ENCODE results near the gene FRA10AC1.

DNA sequence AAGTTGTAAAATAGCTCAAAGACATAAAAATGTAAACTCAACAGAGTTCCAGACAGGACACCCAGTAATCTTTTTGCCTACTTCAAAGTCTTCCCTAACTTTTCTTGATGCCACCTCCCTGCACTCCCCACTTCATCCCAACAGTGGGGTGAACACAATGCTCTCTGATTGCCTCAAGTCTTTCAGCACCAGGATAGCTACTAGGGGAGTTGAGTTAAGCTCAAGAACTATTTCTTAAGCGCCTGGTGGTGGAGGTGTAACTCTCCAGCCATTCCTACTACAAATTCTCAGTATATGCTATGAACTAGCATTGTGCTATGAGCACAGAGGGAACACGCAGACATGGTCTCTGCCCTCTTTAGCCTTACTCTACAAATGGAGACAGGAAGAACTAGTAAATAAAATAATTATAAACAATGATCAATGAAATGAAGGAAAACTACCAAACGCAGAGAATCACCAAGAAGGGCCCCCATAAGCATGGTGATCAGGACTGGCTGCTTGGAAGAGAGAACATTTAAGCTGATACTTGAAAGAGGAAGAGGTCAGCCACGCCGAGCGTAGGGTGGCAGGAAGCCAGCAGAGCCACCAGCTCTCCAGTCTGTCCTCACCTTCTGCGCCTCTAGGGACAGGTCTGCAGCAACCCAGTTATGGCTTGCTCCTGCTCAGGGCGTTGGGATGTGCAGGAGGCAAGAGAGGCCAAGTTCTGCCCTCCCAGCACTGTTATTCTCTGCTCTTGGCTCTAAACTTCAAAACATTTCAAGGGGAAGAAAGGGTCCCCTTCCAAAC lies 16.7 kb upstream of the FRA10AC1 start:
- TF ChIP-seq POLR2AphosphoS2 (IDR thresholded peaks at IDR 0.05; ENCODE audit: low read depth, low read length) = no peak
- TF ChIP-seq, protein P1, sequence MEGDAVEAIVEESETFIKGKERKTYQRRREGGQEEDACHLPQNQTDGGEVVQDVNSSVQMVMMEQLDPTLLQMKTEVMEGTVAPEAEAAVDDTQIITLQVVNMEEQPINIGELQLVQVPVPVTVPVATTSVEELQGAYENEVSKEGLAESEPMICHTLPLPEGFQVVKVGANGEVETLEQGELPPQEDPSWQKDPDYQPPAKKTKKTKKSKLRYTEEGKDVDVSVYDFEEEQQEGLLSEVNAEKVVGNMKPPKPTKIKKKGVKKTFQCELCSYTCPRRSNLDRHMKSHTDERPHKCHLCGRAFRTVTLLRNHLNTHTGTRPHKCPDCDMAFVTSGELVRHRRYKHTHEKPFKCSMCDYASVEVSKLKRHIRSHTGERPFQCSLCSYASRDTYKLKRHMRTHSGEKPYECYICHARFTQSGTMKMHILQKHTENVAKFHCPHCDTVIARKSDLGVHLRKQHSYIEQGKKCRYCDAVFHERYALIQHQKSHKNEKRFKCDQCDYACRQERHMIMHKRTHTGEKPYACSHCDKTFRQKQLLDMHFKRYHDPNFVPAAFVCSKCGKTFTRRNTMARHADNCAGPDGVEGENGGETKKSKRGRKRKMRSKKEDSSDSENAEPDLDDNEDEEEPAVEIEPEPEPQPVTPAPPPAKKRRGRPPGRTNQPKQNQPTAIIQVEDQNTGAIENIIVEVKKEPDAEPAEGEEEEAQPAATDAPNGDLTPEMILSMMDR (IDR thresholded peaks at IDR 0.05 in 2 of 3, conservative IDR thresholded peaks at IDR 0.05 in 1 of 3; ENCODE audit: control insufficient read depth in 2 of 3, extremely low read depth in 1 of 3, insufficient read depth in 1 of 3, low read depth in 3 of 3, low read length in 3 of 3) = no peak
- no peak for TF ChIP-seq POLR2A (IDR thresholded peaks at IDR 0.05; ENCODE audit: low read depth, low read length)
- TF ChIP-seq CEBPB (IDR thresholded peaks at IDR 0.05; ENCODE audit: borderline replicate concordance in 1 of 2, low read depth in 2 of 2, low read length in 2 of 2) = no peak
- no peak for TF ChIP-seq ZBTB33 (IDR thresholded peaks at IDR 0.05)
- TF ChIP-seq EZH2 (IDR thresholded peaks at IDR 0.05; ENCODE audit: borderline replicate concordance, control insufficient read depth, low read depth, low read length) = no peak
- TF ChIP-seq CHD1 (IDR thresholded peaks at IDR 0.05; ENCODE audit: low read depth, low read length) = no peak
- TF ChIP-seq NFIC (IDR thresholded peaks at IDR 0.05; ENCODE audit: low read depth, low read length) = no peak
- TF ChIP-seq NFYB (IDR thresholded peaks at IDR 0.05; ENCODE audit: insufficient read depth, low read depth, low read length) = no peak
- TF ChIP-seq REST (IDR thresholded peaks at IDR 0.05; ENCODE audit: low read depth, low read length) = peak; percentile 58; the same call in 1 of the 2 replicates
- no peak for TF ChIP-seq MXI1 (IDR thresholded peaks at IDR 0.05; ENCODE audit: low read depth, low read length)
